GM15510 (cell line): ENCODE results near the gene CNTN6.

Experiments used
- POLR2A ChIP-seq: IDR thresholded peaks from 3 replicates; pipeline ENCODE4 v1.6.1; 2011; ENCODE audit warnings: borderline replicate concordance; ENCODE audit not compliant: insufficient read length; ENCODE audit errors: extremely low read depth

CNTN6 gene

GRCh38 chr3:1135194-1135593 is 42.4 kb downstream of the CNTN6 start:
- no peak for TF ChIP-seq POLR2A

- TF ChIP-seq POLR2A = no peak
These were observed 45.2 kb downstream of the CNTN6 start for GRCh38 chr3:1138036-1138435.

GRCh38 chr3:1139071-1139470 is 46.2 kb downstream of the CNTN6 start:
- no peak for TF ChIP-seq POLR2A

GRCh38 chr3:1147326-1147725 is 54.5 kb downstream of the CNTN6 start:
- no peak for TF ChIP-seq POLR2A

GRCh38 chr3:1147819-1148218 is 55.0 kb downstream of the CNTN6 start:
- TF ChIP-seq POLR2A = no peak

GRCh38 chr3:1164101-1164500 is 71.3 kb downstream of the CNTN6 start:
- TF ChIP-seq POLR2A = no peak

- no peak for TF ChIP-seq POLR2A
These were observed 78.5 kb downstream of the CNTN6 start for GRCh38 chr3:1171320-1171719.

GRCh38 chr3:1172644-1173043 is 79.8 kb downstream of the CNTN6 start:
- TF ChIP-seq POLR2A = no peak

- no peak for TF ChIP-seq POLR2A
These were observed 86.3 kb downstream of the CNTN6 start for GRCh38 chr3:1179146-1179545.

GRCh38 chr3:1183320-1184048 is 90.7 kb downstream of the CNTN6 start:
- no peak for TF ChIP-seq POLR2A

GRCh38 chr3:1190569-1190968 is 97.7 kb downstream of the CNTN6 start:
- no peak for TF ChIP-seq POLR2A

- no peak for TF ChIP-seq POLR2A
These were observed 98.2 kb downstream of the CNTN6 start for GRCh38 chr3:1191026-1191425.

- no peak for TF ChIP-seq POLR2A
These were observed 103.1 kb downstream of the CNTN6 start for GRCh38 chr3:1195947-1196346.

- TF ChIP-seq POLR2A = no peak
These were observed 104.2 kb downstream of the CNTN6 start for GRCh38 chr3:1197051-1197450.

- no peak for TF ChIP-seq POLR2A
These were observed 107.5 kb downstream of the CNTN6 start for GRCh38 chr3:1200371-1200770.

- no peak for TF ChIP-seq POLR2A
These were observed 115.1 kb downstream of the CNTN6 start for GRCh38 chr3:1207904-1208303.

GRCh38 chr3:1214933-1215332 is 122.1 kb downstream of the CNTN6 start:
- TF ChIP-seq POLR2A = no peak
